GM13977 (cell line): Measurements from ENCODE around the gene PIP4K2A.

ENCODE experiments used
- DNase-seq: peaks from one replicate; pipeline ENCODE4 v3.0.0; 2012; ENCODE audit warnings: low spot score
- CTCF ChIP-seq: IDR thresholded peaks from 2 replicates; pipeline ENCODE4 v1.5.1; 2012; ENCODE audit warnings: mild to moderate bottlenecking, control low read depth; ENCODE audit not compliant: insufficient read depth; ENCODE audit errors: extremely low read depth, missing control alignments
- in situ Hi-C: fragments of 300-500 bp; cut with MboI; formaldehyde crosslinking; loops from one replicate; pipeline ENCODE4 v1.12.0; 2022; ENCODE audit warnings: low sequenced_read_pairs, low pct_unique_long_range_greater_than_20kb, mixed read lengths, inconsistent platforms; ENCODE audit not compliant: unreplicated experiment

The PIP4K2A gene

GRCh38 chr10:22634093-22634492, 80.3 kb downstream of the PIP4K2A start:
- no peak for DNase-seq
- in situ Hi-C loops, result no loop called here
- no peak for TF ChIP-seq CTCF

- in situ Hi-C loops, result no loop called here
- no peak for TF ChIP-seq CTCF
- no peak for DNase-seq
These were observed 80.8 kb downstream of the PIP4K2A start for GRCh38 chr10:22633528-22633927.

- in situ Hi-C loops, result no loop called here
- no peak for DNase-seq
- TF ChIP-seq CTCF, result no peak
These were observed 81.3 kb downstream of the PIP4K2A start for GRCh38 chr10:22633106-22633505.

GRCh38 chr10:22631646-22632278, 82.6 kb downstream of the PIP4K2A start:
- no peak for TF ChIP-seq CTCF
- in situ Hi-C loops, result no loop called here
- no peak for DNase-seq

DNA sequence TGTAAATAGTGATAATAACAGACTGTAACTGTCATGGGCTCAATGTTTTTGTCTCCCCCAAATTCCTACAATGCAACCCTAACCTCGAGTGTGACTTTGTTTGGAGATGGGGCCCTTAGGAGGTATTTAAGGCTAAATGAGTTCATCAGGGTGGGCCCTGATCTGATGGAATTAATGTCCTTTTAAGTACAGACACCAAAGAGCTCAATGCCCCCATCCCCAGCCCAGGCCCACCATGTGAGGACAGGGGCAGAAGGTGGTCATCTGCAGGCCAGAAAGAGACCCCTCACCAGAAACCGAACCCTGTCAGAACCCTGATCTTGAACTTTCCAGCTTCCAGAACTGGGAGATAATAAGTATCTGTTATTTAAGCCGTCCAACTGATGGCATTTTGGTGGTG, 83.2 kb downstream of the PIP4K2A start:
- in situ Hi-C loops, result no loop called here
- DNase-seq, result no peak
- TF ChIP-seq CTCF, result no peak

DNA sequence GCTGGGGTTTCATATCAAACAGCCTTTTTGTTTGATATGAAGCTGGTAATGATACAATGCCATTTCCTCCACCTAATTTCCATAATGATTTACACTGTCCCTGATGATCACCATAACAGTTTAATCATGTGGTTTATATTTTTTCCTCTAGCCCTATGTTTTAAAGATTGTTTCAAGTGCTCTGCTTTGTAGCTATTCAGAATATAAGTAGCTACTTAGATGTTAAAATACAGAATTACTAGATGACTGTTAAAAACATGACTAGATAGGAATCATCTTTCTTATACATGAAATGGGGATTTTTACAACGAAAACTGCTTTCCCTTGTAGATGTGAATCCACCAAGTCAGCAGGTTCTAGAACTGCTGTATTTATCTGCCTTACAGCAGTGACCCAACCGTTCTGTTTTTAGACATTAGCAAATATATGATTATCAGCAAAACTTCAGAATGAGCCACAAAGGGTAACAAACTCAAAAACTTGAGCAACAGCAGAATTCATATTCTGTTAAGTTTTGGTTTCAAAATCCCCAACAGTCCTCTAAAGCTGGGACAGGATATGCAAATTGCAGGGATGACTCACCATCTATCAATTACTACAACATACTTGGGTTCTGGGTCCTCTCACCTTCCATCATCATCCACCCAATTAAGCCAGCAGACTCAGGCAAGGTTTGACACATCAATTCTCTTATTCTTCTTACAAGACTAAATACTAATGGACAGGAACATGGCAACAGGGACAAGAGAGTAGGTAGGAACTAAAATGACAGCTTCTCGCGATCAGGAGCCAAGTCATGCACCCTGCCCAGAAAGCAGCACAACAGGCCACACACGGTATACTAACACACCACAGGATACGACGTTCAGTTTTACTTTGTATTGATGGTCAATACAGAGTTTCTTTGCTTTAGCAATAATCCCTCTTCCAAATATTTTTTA, 83.9 kb downstream of the PIP4K2A start:
- peak; percentile 70 for DNase-seq
- in situ Hi-C loops, result no loop called here
- TF ChIP-seq CTCF, result no peak
